ENCODE measurements around the gene ZYX.

The ZYX gene

DNA sequence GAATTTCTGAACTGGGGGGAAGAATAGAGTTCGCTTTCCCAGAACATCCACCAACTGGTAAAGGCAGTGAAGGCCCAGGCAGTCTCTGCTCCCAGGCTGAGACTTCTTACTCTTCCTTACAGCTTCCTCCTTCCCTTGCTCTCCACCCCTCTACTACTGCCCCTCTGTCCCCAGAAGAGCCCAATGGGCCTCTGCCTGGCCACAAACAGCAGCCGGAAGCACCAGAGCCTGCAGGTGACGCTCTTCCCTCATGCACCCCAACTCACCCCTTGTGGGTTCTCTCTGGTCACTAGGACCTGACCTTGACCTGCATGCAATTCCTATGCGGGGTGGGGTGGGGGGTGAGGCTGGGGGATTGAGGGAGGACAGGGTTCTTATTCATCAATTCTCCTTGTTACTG, 35.1 kb upstream of the ZYX start:
- H3K9ac ChIP-seq (ENCODE audit: low read length), result no peak overlapping the region
- no peak overlapping the region for H3K4me2 ChIP-seq (ENCODE audit: low read depth, low read length, poor library complexity, severe bottlenecking)
- no peaks in the 10 kb centered on the region for H3K27me3 ChIP-seq (ENCODE audit: low read length)
- H3K27ac ChIP-seq (ENCODE audit: low read depth, low read length), result no peak overlapping the region
- no peaks in the 10 kb centered on the region for H4K20me1 ChIP-seq (ENCODE audit: low read depth, low read length)
- H3K36me3 ChIP-seq (ENCODE audit: low read length), result no peaks in the 10 kb centered on the region
- no peaks in the 10 kb centered on the region for H3K9me2 ChIP-seq (replicated peaks; ENCODE audit: insufficient read depth, low read length)
- no peaks in the 10 kb centered on the region for H3F3A ChIP-seq (ENCODE audit: insufficient read depth)
- no peaks in the 10 kb centered on the region for H3K79me2 ChIP-seq (ENCODE audit: insufficient read depth, low read length)
- H2AFZ ChIP-seq (ENCODE audit: low read depth, low read length, severe bottlenecking), result no peak overlapping the region
- H3K4me3 ChIP-seq (ENCODE audit: insufficient read depth, low read length, poor library complexity, severe bottlenecking), result no peak overlapping the region
- TF ChIP-seq CTCF (IDR thresholded peaks at IDR 0.05; ENCODE audit: insufficient read depth, low read length, poor library complexity, severe bottlenecking), result no peak
- TF ChIP-seq EZH2phosphoT487 (conservative IDR thresholded peaks at IDR 0.05; ENCODE audit: low read length), result no peak
- H3K9me3 ChIP-seq (ENCODE audit: insufficient read depth, low read length), result no peaks in the 10 kb centered on the region

GRCh38 chr7:143347950-143348349, 33.2 kb upstream of the ZYX start:
- no peaks in the 10 kb centered on the region for H3K27me3 ChIP-seq (ENCODE audit: low read length)
- no peak overlapping the region for H3K9ac ChIP-seq (ENCODE audit: low read length)
- no peaks in the 10 kb centered on the region for H3K9me2 ChIP-seq (replicated peaks; ENCODE audit: insufficient read depth, low read length)
- H4K20me1 ChIP-seq (ENCODE audit: low read depth, low read length), result no peaks in the 10 kb centered on the region
- no peaks in the 10 kb centered on the region for H3K79me2 ChIP-seq (ENCODE audit: insufficient read depth, low read length)
- no peaks in the 10 kb centered on the region for H3K9me3 ChIP-seq (ENCODE audit: insufficient read depth, low read length)
- no peak overlapping the region for H2AFZ ChIP-seq (ENCODE audit: low read depth, low read length, severe bottlenecking)
- H3K4me3 ChIP-seq (ENCODE audit: insufficient read depth, low read length, poor library complexity, severe bottlenecking), result no peak overlapping the region
- H3K4me2 ChIP-seq (ENCODE audit: low read depth, low read length, poor library complexity, severe bottlenecking), result no peak overlapping the region
- H3F3A ChIP-seq (ENCODE audit: insufficient read depth), result no peaks in the 10 kb centered on the region
- TF ChIP-seq EZH2phosphoT487 (conservative IDR thresholded peaks at IDR 0.05; ENCODE audit: low read length) (no peak), CTCF (IDR thresholded peaks at IDR 0.05; ENCODE audit: insufficient read depth, low read length, poor library complexity, severe bottlenecking) (no peak)
- no peaks in the 10 kb centered on the region for H3K36me3 ChIP-seq (ENCODE audit: low read length)
- no peak overlapping the region for H3K27ac ChIP-seq (ENCODE audit: low read depth, low read length)

DNA sequence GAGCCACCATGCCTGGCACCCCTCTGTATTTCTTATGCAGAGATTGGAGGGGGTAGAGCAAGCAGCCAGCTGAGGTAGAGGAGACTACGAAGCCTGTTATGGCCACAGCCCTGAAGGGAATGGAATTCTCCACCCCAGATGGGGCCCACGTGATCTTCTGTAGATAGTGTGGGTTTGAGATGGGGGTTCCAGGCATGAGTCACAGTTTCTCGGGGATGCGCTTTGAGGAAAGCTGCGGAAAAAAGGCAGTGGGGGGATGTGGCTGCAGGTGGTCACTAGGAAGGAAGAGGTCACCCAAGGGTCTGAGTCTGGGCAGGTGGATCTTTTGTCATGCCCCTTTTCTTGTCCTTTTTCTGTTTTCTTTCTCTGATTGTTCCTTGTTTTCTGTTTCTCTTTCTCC, 30.1 kb upstream of the ZYX start:
- no peak overlapping the region for H3K27ac ChIP-seq (ENCODE audit: low read depth, low read length)
- H3K36me3 ChIP-seq (ENCODE audit: low read length), result no peaks in the 10 kb centered on the region
- no peaks in the 10 kb centered on the region for H4K20me1 ChIP-seq (ENCODE audit: low read depth, low read length)
- H3K27me3 ChIP-seq (ENCODE audit: low read length), result no peaks in the 10 kb centered on the region
- no peak overlapping the region for H3K4me3 ChIP-seq (ENCODE audit: insufficient read depth, low read length, poor library complexity, severe bottlenecking)
- no peak overlapping the region for H3K9ac ChIP-seq (ENCODE audit: low read length)
- TF ChIP-seq EZH2phosphoT487 (conservative IDR thresholded peaks at IDR 0.05; ENCODE audit: low read length) (no peak), CTCF (IDR thresholded peaks at IDR 0.05; ENCODE audit: insufficient read depth, low read length, poor library complexity, severe bottlenecking) (no peak)
- H3K79me2 ChIP-seq (ENCODE audit: insufficient read depth, low read length), result no peaks in the 10 kb centered on the region
- H2AFZ ChIP-seq (ENCODE audit: low read depth, low read length, severe bottlenecking), result no peak overlapping the region
- no peak overlapping the region for H3K4me2 ChIP-seq (ENCODE audit: low read depth, low read length, poor library complexity, severe bottlenecking)
- H3K9me3 ChIP-seq (ENCODE audit: insufficient read depth, low read length), result no peaks in the 10 kb centered on the region
- H3K9me2 ChIP-seq (replicated peaks; ENCODE audit: insufficient read depth, low read length), result no peaks in the 10 kb centered on the region
- no peaks in the 10 kb centered on the region for H3F3A ChIP-seq (ENCODE audit: insufficient read depth)

DNA sequence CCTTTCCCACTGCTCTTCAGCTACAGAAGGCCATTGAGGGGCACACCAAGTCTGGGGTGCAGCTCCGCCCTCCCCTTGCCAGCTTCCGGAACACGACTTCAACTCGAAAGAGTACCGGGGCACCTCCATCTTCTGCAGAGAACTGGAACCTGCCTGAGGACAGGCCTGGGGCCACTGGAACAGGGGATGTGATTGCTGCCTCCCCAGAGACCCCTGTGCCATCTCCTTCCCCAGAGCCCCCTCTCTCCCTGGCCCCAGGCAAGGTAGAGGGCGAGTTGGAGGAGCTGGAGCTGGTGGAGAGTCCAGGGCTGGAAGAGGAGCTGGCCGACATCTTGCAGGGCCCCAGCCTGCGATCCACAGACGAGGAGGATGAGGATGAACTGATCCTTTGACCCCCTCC, 29.6 kb upstream of the ZYX start:
- Histone ChIP-seq H2AFZ (ENCODE audit: low read depth, low read length, severe bottlenecking) (no peak overlapping the region), H4K20me1 (ENCODE audit: low read depth, low read length) (no peaks in the 10 kb centered on the region), H3F3A (ENCODE audit: insufficient read depth) (no peaks in the 10 kb centered on the region), H3K4me3 (ENCODE audit: insufficient read depth, low read length, poor library complexity, severe bottlenecking) (no peak overlapping the region), H3K9ac (ENCODE audit: low read length) (no peak overlapping the region), H3K4me2 (ENCODE audit: low read depth, low read length, poor library complexity, severe bottlenecking) (no peak overlapping the region), H3K9me2 (replicated peaks; ENCODE audit: insufficient read depth, low read length) (no peaks in the 10 kb centered on the region), H3K36me3 (ENCODE audit: low read length) (no peaks in the 10 kb centered on the region), H3K79me2 (ENCODE audit: insufficient read depth, low read length) (no peaks in the 10 kb centered on the region), H3K27ac (ENCODE audit: low read depth, low read length) (no peak overlapping the region), H3K9me3 (ENCODE audit: insufficient read depth, low read length) (no peaks in the 10 kb centered on the region), H3K27me3 (ENCODE audit: low read length) (no peaks in the 10 kb centered on the region)
- TF ChIP-seq CTCF (IDR thresholded peaks at IDR 0.05; ENCODE audit: insufficient read depth, low read length, poor library complexity, severe bottlenecking) (no peak), EZH2phosphoT487 (conservative IDR thresholded peaks at IDR 0.05; ENCODE audit: low read length) (no peak)

All from SU-DHL-6 (cell line).